SJSA1 (cell line): ENCODE measurements around the gene LUC7L3. TPM values are rescaled to one million over a fixed set of nuclear protein-coding genes. Genes with fewer than 3 reads are reported as not detected.
"Not testable (repeated sequence)": the region's sequence is repeated elsewhere in the genome, so short reads cannot be mapped to it uniquely, and the experiment has no call there.

Experiments
- DNase-seq, 2 experiments: peaks; one replicate each; pipeline ENCODE4 v3.0.0-alpha.2; 2015 to 2020; ENCODE audit warnings: low spot score in 2 of 2, low read depth in 1 of 2
- H3K27ac ChIP-seq: fragments of 250-450 bp; sonication (Bioruptor Pico); 2 replicates; pipeline ENCODE4 v1.5.1; 2020; ENCODE audit warnings: mild to moderate bottlenecking, moderate library complexity
- H3K27me3 ChIP-seq: fragments of 250-450 bp; sonication (Bioruptor Pico); replicated peaks from 2 replicates; pipeline ENCODE4 v1.5.1; 2020; ENCODE audit warnings: mild to moderate bottlenecking, moderate library complexity
- H3K36me3 ChIP-seq: fragments of 250-450 bp; sonication (Bioruptor Pico); 2 replicates; pipeline ENCODE4 v1.5.1; 2020; ENCODE audit warnings: mild to moderate bottlenecking
- H3K4me1 ChIP-seq: fragments of 250-450 bp; sonication (Bioruptor Pico); replicated peaks from 2 replicates; pipeline ENCODE4 v1.6.1; 2021; ENCODE audit warnings: mild to moderate bottlenecking
- H3K4me3 ChIP-seq: fragments of 250-450 bp; sonication (Bioruptor Pico); 2 replicates; pipeline ENCODE4 v1.5.1; 2020; ENCODE audit warnings: mild to moderate bottlenecking
- H3K9me3 ChIP-seq: fragments of 250-450 bp; sonication (Bioruptor Pico); replicated peaks from 2 replicates; pipeline ENCODE4 v1.5.1; 2020; ENCODE audit warnings: mild to moderate bottlenecking
- total RNA-seq: library from RNA; depleted of rRNA; stranded (reverse); fragments of >200 nt; shearing (Covaris generic); gene quantifications from 2 replicates; pipeline ENCODE4 v1.2.3, GENCODE V29; 2014; rRNA removed

LUC7L3 gene
- total RNA-seq, 1 experiment from 2014 or later: 46.4 TPM

DNA sequence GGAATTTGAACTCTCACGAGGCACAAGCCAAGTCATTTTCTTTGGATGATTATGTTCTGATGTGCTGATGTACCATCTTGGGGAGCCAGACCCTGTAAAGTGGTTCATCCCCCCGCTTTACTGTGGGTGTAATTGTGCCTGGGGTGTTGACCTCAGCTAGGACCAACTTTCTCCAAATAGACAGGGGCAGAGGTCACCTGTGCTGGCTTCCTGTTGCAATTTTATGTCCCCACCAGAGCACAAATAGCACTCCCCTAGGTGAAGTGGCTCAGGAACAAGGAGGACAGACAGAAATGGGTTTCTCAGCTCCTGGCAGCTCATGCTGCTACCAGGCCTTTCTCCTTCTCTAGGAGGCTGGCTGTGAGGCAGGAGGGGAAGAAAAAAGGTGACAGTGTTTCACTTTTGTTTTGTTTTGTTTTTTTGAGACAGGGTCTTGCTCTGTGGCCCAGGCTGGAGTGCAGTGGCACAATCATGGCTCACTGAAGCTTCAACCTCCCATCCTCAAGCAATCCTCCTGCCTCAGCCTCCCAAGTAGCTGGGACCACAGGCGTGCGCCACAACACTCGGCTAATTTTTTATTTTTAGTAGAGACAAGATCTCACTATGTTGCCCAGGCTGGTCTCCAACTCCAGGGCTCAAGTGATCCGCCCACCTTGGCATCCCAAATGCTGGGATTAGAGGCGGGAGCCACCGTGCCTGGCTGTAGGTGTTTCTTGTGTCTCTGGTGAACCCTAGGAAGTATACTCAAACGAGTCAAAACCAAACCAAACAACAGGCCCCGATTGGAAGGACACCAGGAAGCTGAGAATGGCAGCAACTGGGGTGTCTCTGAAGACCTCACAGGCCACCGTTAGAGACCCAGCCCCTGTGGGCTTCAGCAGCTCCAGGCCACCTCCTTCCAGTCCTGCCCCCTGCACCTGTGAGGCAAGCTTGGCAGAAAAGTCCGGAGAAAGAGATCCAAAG lies 83.5 kb downstream of the LUC7L3 start:
- no peaks in the 10 kb centered on the region for H3K36me3 ChIP-seq
- H3K27me3 ChIP-seq: no peaks in the 10 kb centered on the region
- no peak overlapping the region for H3K4me3 ChIP-seq
- no peaks in the 10 kb centered on the region for H3K9me3 ChIP-seq
- no peak for DNase-seq
- H3K4me1 ChIP-seq: no peaks in the 10 kb centered on the region
- no peak overlapping the region for H3K27ac ChIP-seq

DNA sequence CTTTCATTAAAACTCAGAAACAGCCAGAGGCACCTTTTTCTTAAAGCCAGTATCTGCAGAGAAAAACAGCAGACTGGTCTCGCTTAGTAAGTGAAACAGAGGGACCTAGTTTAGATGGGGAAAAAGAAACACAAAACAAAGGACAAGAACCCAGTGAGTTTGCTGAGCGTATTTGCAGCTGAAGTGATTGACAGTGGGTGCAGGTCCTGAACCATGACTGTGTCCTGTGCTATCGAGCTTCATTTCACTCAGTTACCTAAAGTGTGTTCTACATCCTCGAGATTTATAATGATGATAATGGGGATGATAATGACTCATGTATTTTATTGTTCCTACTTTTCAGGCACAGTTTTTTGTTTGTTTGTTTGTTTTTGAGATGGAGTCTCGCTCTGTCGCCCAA lies 84.3 kb downstream of the LUC7L3 start:
- Histone ChIP-seq H3K4me1 (no peaks in the 10 kb centered on the region), H3K36me3 (no peaks in the 10 kb centered on the region), H3K27ac (no peak overlapping the region), H3K9me3 (no peaks in the 10 kb centered on the region), H3K27me3 (no peaks in the 10 kb centered on the region), H3K4me3 (no peak overlapping the region)
- no peak for DNase-seq

DNA sequence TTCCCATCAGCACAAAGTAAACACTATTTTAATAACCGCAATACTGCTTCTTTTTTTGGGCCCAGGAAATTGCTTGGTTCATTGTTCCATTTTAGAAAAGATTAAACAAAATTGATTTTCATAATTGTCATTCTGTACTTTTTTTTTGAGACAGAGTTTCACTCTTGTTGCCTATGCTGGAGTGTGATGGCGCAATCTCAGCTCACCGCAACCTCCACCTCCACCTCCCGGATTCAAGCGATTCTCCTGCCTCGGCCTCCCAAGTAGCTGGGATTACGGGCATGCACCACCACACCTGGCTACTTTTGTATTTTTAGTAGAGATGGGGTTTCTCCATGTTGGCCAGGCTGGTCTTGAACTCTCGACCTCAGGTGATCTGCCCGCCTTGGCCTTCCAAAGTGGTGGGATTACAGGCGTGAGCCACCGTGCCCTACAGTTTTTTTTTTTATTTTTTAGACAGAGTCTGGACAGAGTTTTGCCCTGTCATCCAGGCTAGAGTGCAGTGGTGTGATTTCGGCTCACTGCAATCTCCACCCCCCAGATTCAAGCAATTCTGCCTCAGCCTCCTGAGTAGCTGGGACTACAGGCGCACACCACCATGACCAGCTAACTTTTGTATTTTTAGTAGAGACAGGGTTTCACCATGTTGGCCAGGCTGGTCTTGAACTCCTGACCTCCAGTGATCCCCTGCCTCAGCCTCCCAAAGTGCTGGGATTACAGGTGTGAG lies 85.5 kb downstream of the LUC7L3 start:
- H3K27ac ChIP-seq, H3K27me3 ChIP-seq, H3K36me3 ChIP-seq, DNase-seq, H3K4me1 ChIP-seq, H3K9me3 ChIP-seq, H3K4me3 ChIP-seq: not testable (repeated sequence)

DNA sequence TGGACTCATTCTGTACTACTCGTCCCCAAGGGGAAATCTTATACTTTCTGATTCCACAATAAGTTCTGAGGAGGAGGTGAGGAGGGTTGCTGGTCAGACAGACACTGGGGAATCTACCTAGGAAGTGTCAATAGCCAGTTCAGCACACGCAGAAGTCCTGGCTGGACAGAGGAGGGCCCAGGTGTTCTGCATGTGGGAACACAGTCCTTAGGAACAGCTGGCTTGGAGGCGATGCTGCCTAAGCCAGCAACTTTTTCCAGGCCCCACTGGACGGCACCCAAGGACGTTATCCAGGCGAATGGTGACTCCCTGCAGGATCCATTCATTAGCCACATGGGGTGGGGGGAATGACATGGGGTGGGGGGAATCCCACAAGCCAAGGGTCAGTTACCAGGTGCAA lies 86.1 kb downstream of the LUC7L3 start:
- no peaks in the 10 kb centered on the region for H3K9me3 ChIP-seq
- no peaks in the 10 kb centered on the region for H3K27me3 ChIP-seq
- no peak overlapping the region for H3K27ac ChIP-seq
- DNase-seq: no peak
- H3K4me1 ChIP-seq: no peaks in the 10 kb centered on the region
- no peak overlapping the region for H3K4me3 ChIP-seq
- no peaks in the 10 kb centered on the region for H3K36me3 ChIP-seq

Other genes with a start within 250 kb of the LUC7L3 start
- gene RSAD1, start 240.7 kb upstream of the LUC7L3 start, total RNA-seq: 10.0 and 15.8 TPM in 2 replicates
- gene MYCBPAP, start 211.2 kb upstream of the LUC7L3 start, total RNA-seq: not detected in 2 replicates
- gene EPN3, start 186.9 kb upstream of the LUC7L3 start, total RNA-seq: 0.03 TPM in 1 of 2 replicates, not detected in the other
- gene SPATA20, start 172.4 kb upstream of the LUC7L3 start, total RNA-seq: 35.7 and 50.7 TPM in 2 replicates
- gene CACNA1G, start 158.9 kb upstream of the LUC7L3 start, total RNA-seq: 0.13 TPM in 1 of 2 replicates, not detected in the other
- gene ABCC3, start 84.7 kb upstream of the LUC7L3 start, total RNA-seq: 7.6 and 9.6 TPM in 2 replicates
- 69.1 and 83.1 TPM in 2 replicates for gene ANKRD40, start 11.7 kb upstream of the LUC7L3 start, total RNA-seq
- gene ANKRD40CL, start 47.9 kb downstream of the LUC7L3 start, total RNA-seq: not detected in 2 replicates
- gene WFIKKN2, start 116.0 kb downstream of the LUC7L3 start, total RNA-seq: not detected in 2 replicates
- gene TOB1, start 146.8 kb downstream of the LUC7L3 start, total RNA-seq: 0.28 and 3.1 TPM in 2 replicates